A549 (cell line): ENCODE measurements around the gene RIMS1.

Experiments used
- BHLHE40 ChIP-seq: IDR thresholded peaks from 2 replicates; pipeline ENCODE4 v1.6.1; 2012; ENCODE audit warnings: low read depth, low read length, inconsistent platforms
- CTCF ChIP-seq: fragments of >200 bp; sonication (Bioruptor Twin); formaldehyde crosslinking; IDR thresholded peaks from 3 replicates; pipeline ENCODE4 v1.5.1; 2016
- EP300 ChIP-seq, 2 experiments: fragments of >200 bp; sonication (Bioruptor Twin); formaldehyde crosslinking; IDR thresholded peaks; 2 replicates in 1 of 2; 3 replicates in 1 of 2; pipeline ENCODE4 v1.6.1; 2016 to 2017
- KDM1A ChIP-seq: fragments of 200-600 bp; sonication (generic); IDR thresholded peaks from 2 replicates; pipeline ENCODE4 v1.6.1; 2016; ENCODE audit warnings: low read depth, mild to moderate bottlenecking
- MAX ChIP-seq: IDR thresholded peaks from 2 replicates; pipeline ENCODE4 v1.6.1; 2012
- NFE2L2 ChIP-seq: fragments of 150-350 bp; conservative IDR thresholded peaks from 2 replicates; pipeline ENCODE4 v1.6.1; 2014; ENCODE audit warnings: low read length
- PHF8 ChIP-seq: fragments of 200-600 bp; sonication (generic); IDR thresholded peaks from 2 replicates; pipeline ENCODE4 v1.6.1; 2016; ENCODE audit warnings: low read depth, mild to moderate bottlenecking, antibody characterized with exemption, moderate library complexity, borderline replicate concordance
- POLR2A ChIP-seq: IDR thresholded peaks from 2 replicates; pipeline ENCODE4 v1.6.1; 2012; ENCODE audit warnings: mild to moderate bottlenecking, low read length
- POLR2AphosphoS2 ChIP-seq: conservative IDR thresholded peaks from 2 replicates; pipeline ENCODE4 v1.6.1; 2012; ENCODE audit warnings: low read length, improper control_type of control experiment, inconsistent platforms
- SMC3 ChIP-seq: fragments of >200 bp; sonication (Bioruptor Twin); formaldehyde crosslinking; IDR thresholded peaks from 3 replicates; pipeline ENCODE4 v1.6.1; 2018; ENCODE audit warnings: inconsistent platforms

- TF ChIP-seq PHF8 (no peak), POLR2A (no peak), NFE2L2 (no peak), CTCF (no peak), SMC3 (no peak), EP300 (IDR thresholded peaks at IDR 0.05) (no peak), BHLHE40 (no peak), MAX (no peak), KDM1A (no peak), POLR2AphosphoS2 (no peak)
Observed at GRCh38 chr6:72083976-72084375, 197.6 kb downstream of the RIMS1 start.
